H1 (cell line): ENCODE measurements around the gene SNRNP200. TPM values are rescaled to one million over a fixed set of nuclear protein-coding genes. Genes with fewer than 3 reads are reported as not detected.
"Not testable (repeated sequence)": the region's sequence is repeated elsewhere in the genome, so short reads cannot be mapped to it uniquely, and the experiment has no call there.

Source experiments
- CTCF ChIA-PET: fragments of 300-600 bp; sonication (Branson Sonifier 250); formaldehyde crosslinking; loops from one replicate; lab custom pipeline; 2021; ENCODE audit not compliant: partially characterized antibody; lab: Charles Lee
- POLR2A ChIA-PET: fragments of 300-600 bp; sonication (Branson Sonifier 250); formaldehyde crosslinking; loops from one replicate; lab custom pipeline; 2021; ENCODE audit warnings: inconsistent platforms; ENCODE audit not compliant: partially characterized antibody; lab: Charles Lee
- DNase-seq, 2 experiments: peaks; one replicate each; pipeline versions ENCODE4 v3.0.0 to v3.0.0-alpha.2; 2010 to 2022; ENCODE audit warnings: low spot score in 2 of 2, low read depth in 1 of 2, mixed read lengths in 1 of 2
- FAIRE-seq: peaks from 2 replicates; lab custom pipeline; 2011; peaks lifted over from hg19 to GRCh38; lab: Jason Lieb, UNC
- H2AFZ ChIP-seq: 2 replicates; pipeline ENCODE4 v1.8.1; 2012; ENCODE audit warnings: low read length, inconsistent platforms
- H2AK5ac ChIP-seq: 2 replicates; pipeline ENCODE4 v1.6.1; 2013; ENCODE audit warnings: low read depth, low read length
- H2BK120ac ChIP-seq: replicated peaks from 2 replicates; pipeline ENCODE3; 2013; ENCODE audit warnings: low read depth, low read length, inconsistent platforms
- H2BK12ac ChIP-seq: 2 replicates; pipeline ENCODE4 v1.6.1; 2013; ENCODE audit warnings: low read depth, low read length
- H2BK15ac ChIP-seq: 2 replicates; pipeline ENCODE4 v1.6.1; 2013; ENCODE audit warnings: low read length
- H2BK20ac ChIP-seq: 2 replicates; pipeline ENCODE4 v1.6.1; 2013; ENCODE audit warnings: low read length
- H2BK5ac ChIP-seq: 2 replicates; pipeline ENCODE4 v1.6.1; 2013; ENCODE audit warnings: low read depth, low read length
- H3K14ac ChIP-seq: 2 replicates; pipeline ENCODE4 v1.6.1; 2013; ENCODE audit warnings: inconsistent platforms; ENCODE audit not compliant: insufficient read length
- H3K18ac ChIP-seq: 2 replicates; pipeline ENCODE4 v1.6.1; 2013; ENCODE audit warnings: low read length; ENCODE audit errors: extremely low read depth
- H3K23ac ChIP-seq: 2 replicates; pipeline ENCODE4 v1.6.1; 2013; ENCODE audit warnings: inconsistent platforms; ENCODE audit not compliant: insufficient read length
- H3K23me2 ChIP-seq: 2 replicates; pipeline ENCODE4 v1.6.1; 2013; ENCODE audit warnings: low read depth, low read length
- H3K27ac ChIP-seq: 2 replicates; pipeline ENCODE4 v1.6.1; 2011; ENCODE audit warnings: low read depth, low read length, inconsistent platforms
- H3K27me3 ChIP-seq, 4 experiments: replicated peaks in 1 of 4; 1 replicate in 1 of 4; 2 replicates in 3 of 4; pipeline versions ENCODE4 v1.6.1 to v1.8.1; 2011 to 2013; ENCODE audit warnings: low read length in 3 of 4, mild to moderate bottlenecking in 3 of 4, inconsistent platforms in 2 of 4, mixed read lengths in 2 of 4, moderate library complexity in 1 of 4; ENCODE audit not compliant: control insufficient read depth in 3 of 4, insufficient read depth in 3 of 4; ENCODE audit errors: extremely low read depth in 1 of 4
- H3K36me3 ChIP-seq, 4 experiments: 2 replicates each; pipeline versions ENCODE4 v1.6.1 to v1.8.1; 2011 to 2013; ENCODE audit warnings: mild to moderate bottlenecking in 4 of 4, low read length in 3 of 4, moderate library complexity in 2 of 4, control low read depth in 1 of 4, inconsistent platforms in 1 of 4; ENCODE audit not compliant: insufficient read depth in 4 of 4, control insufficient read depth in 2 of 4
- H3K4ac ChIP-seq: replicated peaks from 2 replicates; pipeline ENCODE3; 2013; ENCODE audit warnings: low read length, low read depth, mixed read lengths, inconsistent platforms; ENCODE audit not compliant: insufficient read length
- H3K4me1 ChIP-seq, 4 experiments: replicated peaks in 1 of 4; 1 replicate in 1 of 4; 2 replicates in 3 of 4; pipeline versions ENCODE4 v1.6.1 to v1.8.1; 2011 to 2013; ENCODE audit warnings: low read length in 3 of 4, inconsistent platforms in 2 of 4, mixed read lengths in 1 of 4; ENCODE audit not compliant: insufficient read depth in 4 of 4, control insufficient read depth in 3 of 4
- H3K4me2 ChIP-seq, 2 experiments: 2 replicates each; pipeline versions ENCODE4 v1.6.1 to v1.8.1; 2011 to 2013; ENCODE audit warnings: low read depth in 2 of 2, low read length in 2 of 2, control low read depth in 1 of 2, inconsistent platforms in 1 of 2, mild to moderate bottlenecking in 1 of 2; ENCODE audit not compliant: insufficient read depth in 1 of 2
- H3K4me3 ChIP-seq, 4 experiments: fragments of 200-600, 300-600 bp in 1 of 4; sonication (generic), shearing (Covaris generic), sonication (Bioruptor Twin) in 1 of 4; 2 replicates each; pipeline versions ENCODE4 v1.5.1 to v1.8.1; 2011 to 2016; ENCODE audit warnings: low read length in 4 of 4, low read depth in 3 of 4, control low read depth in 2 of 4, inconsistent platforms in 2 of 4, mild to moderate bottlenecking in 2 of 4, mixed read lengths in 1 of 4, moderate library complexity in 1 of 4; ENCODE audit not compliant: insufficient read depth in 2 of 4; ENCODE audit errors: extremely low read depth in 1 of 4
- H3K56ac ChIP-seq: replicated peaks from 2 replicates; pipeline ENCODE3; 2013; ENCODE audit warnings: low read depth, mild to moderate bottlenecking, mixed read lengths, low read length, inconsistent platforms; ENCODE audit not compliant: insufficient read length
- H3K79me1 ChIP-seq: 2 replicates; pipeline ENCODE4 v1.6.1; 2013; ENCODE audit warnings: low read depth, low read length, control low read depth
- H3K79me2 ChIP-seq, 2 experiments: 2 replicates each; pipeline versions ENCODE4 v1.6.1 to v1.8.1; 2012 to 2013; ENCODE audit warnings: low read length in 2 of 2, mild to moderate bottlenecking in 2 of 2, inconsistent platforms in 1 of 2; ENCODE audit not compliant: insufficient read depth in 2 of 2, control insufficient read depth in 1 of 2
- H3K9ac ChIP-seq, 4 experiments: replicated peaks in 1 of 4; 1 replicate in 1 of 4; 2 replicates in 3 of 4; pipeline versions ENCODE4 v1.6.1 to v1.8.1; 2011 to 2013; ENCODE audit warnings: low read depth in 3 of 4, low read length in 3 of 4, control low read depth in 2 of 4, mild to moderate bottlenecking in 2 of 4, moderate library complexity in 2 of 4, inconsistent platforms in 1 of 4; ENCODE audit errors: extremely low read depth in 1 of 4
- H3K9me3 ChIP-seq, 2 experiments: 2 replicates each; pipeline versions ENCODE4 v1.6.1 to v1.8.1; 2012 to 2013; ENCODE audit warnings: mild to moderate bottlenecking in 2 of 2, moderate library complexity in 2 of 2, control low read depth in 1 of 2, inconsistent platforms in 1 of 2, low read depth in 1 of 2, low read length in 1 of 2, mixed read lengths in 1 of 2; ENCODE audit not compliant: insufficient read depth in 2 of 2
- H4K20me1 ChIP-seq, 2 experiments: replicated peaks in 1 of 2; 2 replicates each; pipeline versions ENCODE3 to v1.8.1; 2011 to 2013; ENCODE audit warnings: inconsistent platforms in 2 of 2, low read length in 2 of 2, mild to moderate bottlenecking in 1 of 2; ENCODE audit not compliant: insufficient read depth in 2 of 2, control insufficient read depth in 1 of 2
- H4K5ac ChIP-seq: 2 replicates; pipeline ENCODE4 v1.6.1; 2013; ENCODE audit warnings: low read length, low read depth, mixed read lengths, inconsistent platforms; ENCODE audit not compliant: insufficient read length
- H4K8ac ChIP-seq: 2 replicates; pipeline ENCODE4 v1.8.0; 2013; ENCODE audit warnings: mild to moderate bottlenecking, moderate library complexity, low read length, inconsistent platforms; ENCODE audit not compliant: insufficient read depth; ENCODE audit errors: extremely low read depth
- H4K91ac ChIP-seq: replicated peaks from 2 replicates; pipeline ENCODE3; 2013; ENCODE audit warnings: low read length, mixed read lengths, inconsistent platforms; ENCODE audit not compliant: insufficient read length
- WGBS, 2 experiments: shearing (Covaris generic) in 1 of 2; methylation state at CpG; one replicate each; pipeline versions ENCODE4 v1.1.6 to v1.1.7; 2013 to 2015; ENCODE audit warnings: low lambda C conversion rate in 2 of 2, mixed read lengths in 2 of 2, inconsistent platforms in 1 of 2, low coverage in 1 of 2, missing lambda C conversion rate in 1 of 2; ENCODE audit not compliant: insufficient replicate concordance in 2 of 2, insufficient coverage in 1 of 2, insufficient read length in 1 of 2; ENCODE audit errors: extremely low coverage in 1 of 2, missing lambda C conversion rate in 1 of 2; 5-methylcytosine and 5-hydroxymethylcytosine counted together
- polyA plus RNA-seq, 7 experiments: library from polyadenylated mRNA; depleted of rRNA in 3 of 7; stranded (reverse) in 5 of 7; unstranded in 2 of 7; fragments of >200 nt in 5 of 7; fragments of 200-250 nt in 2 of 7; gene quantifications; 1 replicate in 5 of 7; 2 replicates in 1 of 7; 4 replicates in 1 of 7; pipeline versions ENCODE4 v1.2.1 to v1.2.3, GENCODE V29; 2011 to 2013; ENCODE audit warnings: missing spikeins in 2 of 7, mixed read lengths in 2 of 7
- total RNA-seq: library from RNA; stranded (reverse); fragmentation: NEBNext Ultra II Directional; extraction: Animal tissue kit (Norgen Biotek cat#: 25700); gene quantifications from 2 replicates; pipeline ENCODE4 v1.2.1, GENCODE V29; 2021

The SNRNP200 gene
- total and polyA plus RNA-seq, 2 of the 8 experiments (the other 6 are each of a cell fraction or from before 2014, with no cell fraction given) = 190 to 289 TPM

DNA sequence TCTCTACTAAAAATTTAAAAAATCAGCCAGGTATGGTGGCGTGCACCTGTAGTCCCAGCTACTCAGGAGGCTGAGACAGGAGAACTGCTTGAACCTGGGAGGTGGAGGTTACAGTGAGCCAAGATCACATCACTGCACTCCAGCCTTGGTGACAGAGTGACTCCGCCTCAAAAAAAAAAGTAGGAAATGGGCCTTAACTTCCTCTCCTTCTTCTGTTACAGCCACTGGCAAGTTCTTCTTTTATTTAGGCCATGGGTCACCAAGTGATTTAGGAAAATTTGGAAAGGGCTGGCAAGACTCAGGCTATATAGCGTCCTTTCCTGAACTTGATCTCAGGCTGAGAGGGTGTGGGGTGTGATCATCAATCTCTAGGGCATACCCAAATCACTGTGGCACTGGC is 47.6 kb downstream of the SNRNP200 start:
- not testable (repeated sequence) for H2BK5ac ChIP-seq, H3K27me3 ChIP-seq

More for the DNA sequence above, 47.6 kb downstream of the SNRNP200 start:
- H2BK20ac ChIP-seq, H4K20me1 ChIP-seq, H4K8ac ChIP-seq, FAIRE-seq, H3K4me1 ChIP-seq, H3K4me3 ChIP-seq, H3K4ac ChIP-seq, H3K14ac ChIP-seq, H4K5ac ChIP-seq, H2AK5ac ChIP-seq, H3K9ac ChIP-seq, H3K23ac ChIP-seq, H3K9me3 ChIP-seq, H2BK120ac ChIP-seq, H2BK15ac ChIP-seq, DNase-seq, H2AFZ ChIP-seq, H3K18ac ChIP-seq, H3K23me2 ChIP-seq, H3K4me2 ChIP-seq, H4K91ac ChIP-seq, H2BK12ac ChIP-seq, H3K27ac ChIP-seq, H3K56ac ChIP-seq: not testable (repeated sequence)
- CTCF ChIA-PET = interaction anchor here (1.0 kb wide), 1 partner anchor 119 kb away, joined by 3 read pairs; no protein-coding TSS in a partner anchor
- 80% methylated on average over 3 of the region's 3 CpGs; no CpG with 5 or more reads in 1 of the 2 experiments for WGBS, 2 experiments
- POLR2A ChIA-PET = interaction anchor here (1.0 kb wide), 1 partner anchor 49 kb away, joined by 3 read pairs; the partner anchor contains the start of gene STARD7
- Histone ChIP-seq H3K79me2 (peaks cover 0 to 12% of the 10 kb centered on the region in 2 experiments; a peak in 2 of 4 replicates), H3K79me1 (peaks cover 19% of the 10 kb centered on the region), H3K36me3 (peaks cover 3 to 11% (median 5%) of the 10 kb centered on the region in 4 experiments; a peak in 3 of 8 replicates)
